Esophagus squamous epithelium (tissue), 5 donors: ENCODE measurements around the gene DCTD. TPM values are rescaled to one million over a fixed set of nuclear protein-coding genes. Genes with fewer than 3 reads are reported as not detected.

Experiments
- DNase-seq: peaks from one replicate; lab custom pipeline; 2025; lab: John Stamatoyannopoulos, UW
- H3K27ac ChIP-seq, 4 donors: fragments of 200-600 bp; sonication (generic); one replicate each; pipeline ENCODE4 v1.5.1; 2016 to 2019; ENCODE audit warnings: mild to moderate bottlenecking in 1 of 4
- H3K27me3 ChIP-seq, 4 donors: fragments of 200-600 bp; sonication (generic); 1 replicate in 3 of 4; 2 replicates in 1 of 4; pipeline versions ENCODE4 v1.5.1 to v1.6.0; 2017 to 2021; ENCODE audit warnings: antibody characterized with exemption in 1 of 4
- H3K36me3 ChIP-seq, 3 donors: fragments of 200-600 bp; sonication (generic); one replicate each; pipeline ENCODE4 v1.5.1; 2016 to 2019
- H3K4me1 ChIP-seq, 3 donors: fragments of 200-600 bp; sonication (generic); one replicate each; pipeline ENCODE4 v1.5.1; 2017 to 2019
- H3K4me3 ChIP-seq, 4 donors: fragments of 200-600 bp; sonication (generic); 1 replicate in 3 of 4; 2 replicates in 1 of 4; pipeline ENCODE4 v1.5.1; 2016 to 2019; ENCODE audit warnings: mild to moderate bottlenecking in 2 of 4, moderate library complexity in 1 of 4
- H3K9me3 ChIP-seq, 3 donors: fragments of 200-600 bp; sonication (generic); one replicate each; pipeline ENCODE4 v1.5.1; 2016 to 2019
- POLR2A ChIP-seq, 4 donors: fragments of 450-650 bp; IDR thresholded peaks; one replicate each; pipeline ENCODE4 v1.6.1; 2017; ENCODE audit warnings: antibody characterized with exemption in 4 of 4, mild to moderate bottlenecking in 4 of 4, moderate library complexity in 3 of 4
- WGBS, 2 donors: methylation state at CpG; one replicate each; pipeline ENCODE4 v1.1.5; 2018; 5-methylcytosine and 5-hydroxymethylcytosine counted together
- intact Hi-C: fragments of 100-400 bp; cut with DNase I; formaldehyde crosslinking; loops from one replicate; pipeline ENCODE4 v1.15.0; 2022
- total RNA-seq, 4 donors: library from RNA; depleted of rRNA; stranded (reverse); fragments of >200 nt; gene quantifications; one replicate each; pipeline ENCODE4 v1.1.0, GENCODE V29; 2016
- TF ChIP-seq, protein P1 (sequence below), 6 experiments: fragments of 450-650 bp in 4 of 6; fragments of 200-600 bp in 2 of 6; sonication (generic) in 2 of 6; IDR thresholded peaks; one replicate each; pipeline ENCODE4 v1.5.1; 2016 to 2019; ENCODE audit warnings: antibody characterized with exemption in 6 of 6, mild to moderate bottlenecking in 4 of 6, moderate library complexity in 4 of 6
- donor health status: DM: yes; HTN: yes; CAD: no.

Gene DCTD
- total RNA-seq, 4 donors from 2014 or later = 43.6 to 72.9 (median 57.2) TPM

DNA sequence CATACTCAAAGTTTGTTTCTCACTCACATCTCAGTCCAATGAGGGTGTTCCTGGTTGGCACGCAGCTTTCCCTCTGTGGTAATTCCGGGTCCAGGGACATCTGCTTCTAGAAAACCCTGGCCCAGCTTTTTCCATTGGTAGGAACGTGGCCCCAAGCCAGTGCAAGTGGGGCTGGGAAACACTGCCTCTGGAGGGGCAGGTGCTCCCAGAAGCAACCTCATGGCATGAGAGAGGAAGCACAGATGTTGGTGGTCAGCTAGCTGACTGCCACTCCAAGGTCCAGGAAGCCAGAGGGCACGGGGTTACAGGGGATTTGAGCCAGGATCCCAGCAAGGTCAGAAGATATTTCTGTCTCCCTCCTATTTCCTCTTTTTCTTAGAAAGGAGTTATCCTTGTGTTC is 47.5 kb downstream of the DCTD start:
- WGBS, 2 donors = 83 to 100% methylated on average over 3 to 4 of the region's 4 CpGs
- Histone ChIP-seq H3K9me3 (no peaks in the 10 kb centered on the region), H3K27ac (no peak overlapping the region), H3K4me3 (no peak overlapping the region), H3K4me1 (no peaks in the 10 kb centered on the region), H3K27me3 (no peaks in the 10 kb centered on the region), H3K36me3 (peaks cover 0 to 17% (median 0%) of the 10 kb centered on the region in 3 donors)
- TF ChIP-seq POLR2A (IDR thresholded peaks at IDR 0.05) = no peak
- TF ChIP-seq, protein P1, sequence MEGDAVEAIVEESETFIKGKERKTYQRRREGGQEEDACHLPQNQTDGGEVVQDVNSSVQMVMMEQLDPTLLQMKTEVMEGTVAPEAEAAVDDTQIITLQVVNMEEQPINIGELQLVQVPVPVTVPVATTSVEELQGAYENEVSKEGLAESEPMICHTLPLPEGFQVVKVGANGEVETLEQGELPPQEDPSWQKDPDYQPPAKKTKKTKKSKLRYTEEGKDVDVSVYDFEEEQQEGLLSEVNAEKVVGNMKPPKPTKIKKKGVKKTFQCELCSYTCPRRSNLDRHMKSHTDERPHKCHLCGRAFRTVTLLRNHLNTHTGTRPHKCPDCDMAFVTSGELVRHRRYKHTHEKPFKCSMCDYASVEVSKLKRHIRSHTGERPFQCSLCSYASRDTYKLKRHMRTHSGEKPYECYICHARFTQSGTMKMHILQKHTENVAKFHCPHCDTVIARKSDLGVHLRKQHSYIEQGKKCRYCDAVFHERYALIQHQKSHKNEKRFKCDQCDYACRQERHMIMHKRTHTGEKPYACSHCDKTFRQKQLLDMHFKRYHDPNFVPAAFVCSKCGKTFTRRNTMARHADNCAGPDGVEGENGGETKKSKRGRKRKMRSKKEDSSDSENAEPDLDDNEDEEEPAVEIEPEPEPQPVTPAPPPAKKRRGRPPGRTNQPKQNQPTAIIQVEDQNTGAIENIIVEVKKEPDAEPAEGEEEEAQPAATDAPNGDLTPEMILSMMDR (IDR thresholded peaks at IDR 0.05) = no peak
- intact Hi-C loops = no loop called here
- DNase-seq = no peak

DNA sequence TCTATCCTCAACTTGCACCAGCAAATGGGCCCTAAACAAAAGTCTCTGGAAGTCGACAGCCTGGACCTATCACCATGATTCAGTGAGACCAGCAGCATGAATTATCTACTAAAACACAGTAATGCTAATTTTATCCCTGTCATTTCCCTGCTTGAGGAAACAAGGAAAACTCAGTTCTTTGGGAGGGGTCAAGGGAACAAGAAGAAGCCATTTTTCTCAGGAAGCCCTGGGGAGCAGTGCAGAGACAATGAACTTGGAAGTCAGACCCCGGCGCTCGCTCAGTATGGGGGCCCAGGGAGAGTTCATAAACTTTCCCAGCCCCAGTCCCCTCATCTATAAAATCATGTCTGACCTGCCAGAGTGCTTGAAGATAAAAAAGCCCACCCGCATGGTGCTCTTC is 50.4 kb downstream of the DCTD start:
- 75 to 76% methylated on average over 4 to 5 of the region's 5 CpGs for WGBS, 2 donors
- intact Hi-C loops = no loop called here
- Histone ChIP-seq H3K27me3 (no peaks in the 10 kb centered on the region), H3K27ac (no peak overlapping the region), H3K4me1 (peaks cover 9 to 21% (median 10%) of the 10 kb centered on the region in 3 donors), H3K36me3 (no peaks in the 10 kb centered on the region), H3K9me3 (no peaks in the 10 kb centered on the region), H3K4me3 (no peak overlapping the region)
- TF ChIP-seq, protein P1 (IDR thresholded peaks at IDR 0.05) = no peak
- no peak for TF ChIP-seq POLR2A (IDR thresholded peaks at IDR 0.05)
- DNase-seq = no peak

- TF ChIP-seq POLR2A (IDR thresholded peaks at IDR 0.05) = no peak
- 21 to 46% methylated on average over 5 to 6 of the region's 6 CpGs for WGBS, 2 donors
- Histone ChIP-seq H3K4me3 (no peak overlapping the region), H3K4me1 (peaks cover 9 to 22% (median 10%) of the 10 kb centered on the region in 3 donors), H3K27me3 (no peaks in the 10 kb centered on the region), H3K9me3 (no peaks in the 10 kb centered on the region), H3K36me3 (no peaks in the 10 kb centered on the region), H3K27ac (peak overlapping the region in 1 of 4 donors; percentile 52)
- intact Hi-C loops = no loop called here
- DNase-seq = no peak
These were observed 53.7 kb downstream of the DCTD start for GRCh38 chr4:182863501-182863900.

DNA sequence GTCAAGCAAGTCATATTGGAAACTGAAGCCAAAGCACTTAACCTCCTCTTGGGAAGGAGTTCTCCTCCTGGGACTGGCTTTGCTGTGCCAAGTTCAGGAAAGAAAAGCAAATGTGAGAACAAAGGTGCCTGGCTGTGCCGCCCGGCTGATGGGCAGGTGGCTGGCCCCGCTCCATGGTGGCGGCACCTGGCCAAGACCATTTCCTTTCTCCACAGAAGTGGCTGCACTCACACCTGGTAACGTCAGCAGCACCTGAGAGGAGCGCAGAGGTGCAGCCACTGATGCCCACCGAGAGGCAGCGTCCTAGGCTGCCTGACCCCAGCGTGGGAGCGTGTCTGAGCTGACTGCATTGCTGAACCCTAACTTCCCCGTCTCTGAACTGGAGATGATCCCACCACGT is 54.3 kb downstream of the DCTD start:
- 48% methylated on average over 7 of the region's 12 CpGs; no CpG with 5 or more reads in 1 of the 2 donors for WGBS, 2 donors
- no peaks in the 10 kb centered on the region for H3K9me3 ChIP-seq
- no peaks in the 10 kb centered on the region for H3K36me3 ChIP-seq
- peak overlapping the region in 1 of 4 donors; percentile 24 for H3K4me3 ChIP-seq
- intact Hi-C loops = no loop called here
- H3K27me3 ChIP-seq = no peaks in the 10 kb centered on the region
- DNase-seq = no peak
- H3K27ac ChIP-seq = peak overlapping the region in 3 of 4 donors; percentile 43 to 52 (median 52)
- peaks cover 9 to 22% (median 10%) of the 10 kb centered on the region in 3 donors for H3K4me1 ChIP-seq
- TF ChIP-seq POLR2A (IDR thresholded peaks at IDR 0.05) = no peak
- TF ChIP-seq, protein P1 (IDR thresholded peaks at IDR 0.05) = no peak

DNA sequence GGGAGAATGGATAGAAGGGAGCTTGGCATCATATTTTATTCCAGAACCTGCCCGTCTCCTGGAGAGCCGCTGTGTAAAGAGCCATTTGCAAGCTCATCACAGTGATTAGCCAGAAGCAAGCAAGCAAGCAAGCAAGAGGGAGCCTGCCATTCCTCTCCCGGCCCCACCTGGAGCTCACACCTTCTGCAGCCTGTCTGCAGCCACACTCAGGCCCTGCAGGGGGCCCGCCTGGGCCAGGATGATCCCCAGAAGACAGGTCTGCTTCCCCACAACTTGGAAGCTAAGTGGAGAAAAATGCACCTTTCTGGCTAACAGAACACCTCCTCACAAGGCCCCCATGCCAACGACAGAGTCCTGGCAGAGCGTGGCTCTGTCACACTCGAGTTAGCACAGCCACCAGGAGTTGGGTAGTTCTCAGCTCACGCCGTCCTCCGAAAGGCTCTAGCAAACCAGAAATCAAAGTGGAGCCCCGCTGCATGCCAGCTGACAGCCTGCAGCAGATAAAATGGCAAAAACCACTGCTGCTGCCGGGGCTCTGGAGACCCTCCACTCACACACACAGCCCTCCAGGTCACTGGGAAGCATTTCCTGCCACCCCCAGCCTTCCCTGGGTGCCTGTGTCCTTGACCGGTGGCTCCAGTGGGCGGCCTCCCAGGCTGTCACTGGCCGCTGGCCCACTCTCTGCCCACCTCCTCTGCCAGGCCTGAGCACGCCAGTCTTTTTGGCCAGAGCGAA is 54.9 kb downstream of the DCTD start:
- Histone ChIP-seq H3K9me3 (no peaks in the 10 kb centered on the region), H3K4me3 (peak overlapping the region in 1 of 4 donors; percentile 24), H3K27me3 (no peaks in the 10 kb centered on the region), H3K27ac (peak overlapping the region in 3 of 4 donors; percentile 43 to 52 (median 52)), H3K36me3 (no peaks in the 10 kb centered on the region), H3K4me1 (peaks cover 9 to 22% (median 10%) of the 10 kb centered on the region in 3 donors)
- no peak for TF ChIP-seq POLR2A (IDR thresholded peaks at IDR 0.05)
- TF ChIP-seq, protein P1 (IDR thresholded peaks at IDR 0.05) = peak in 2 of 6 experiments; percentile 26 to 45
- intact Hi-C loops = no loop called here
- no peak for DNase-seq
- 30 to 42% methylated on average over 4 to 5 of the region's 17 CpGs for WGBS, 2 donors
